A673 (cell line): Measurements from ENCODE around the gene GRWD1.

Source experiments
- CTCF ChIP-seq: fragments of 300-800, 200-600 bp; sonication (generic); conservative IDR thresholded peaks from 2 replicates; pipeline ENCODE4 v1.5.1; 2017; ENCODE audit warnings: low read depth, mild to moderate bottlenecking, antibody characterized with exemption, low read length, moderate library complexity, mixed read lengths
- EZH2 ChIP-seq: fragments of 200-600 bp; sonication (generic); IDR thresholded peaks from 2 replicates; pipeline ENCODE4 v1.6.1; 2017; ENCODE audit warnings: borderline replicate concordance, low read depth, mild to moderate bottlenecking, mixed read lengths, antibody characterized with exemption, low read length; ENCODE audit not compliant: poor library complexity, severe bottlenecking

GRCh38 chr19:48442116-48443035 lies 3.4 kb upstream of the GRWD1 start:
- TF ChIP-seq CTCF (no peak), EZH2 (no peak)
